ENCODE results near the gene MISP3.
A peak's percentile ranks its signal among the peaks of the same experiment; 100 is the strongest.

Gene MISP3

GRCh38 chr19:14081797-14082674 lies 9.4 kb downstream of the MISP3 start:
- DNase-seq: no peak

GRCh38 chr19:14082675-14082960 lies 10.0 kb downstream of the MISP3 start:
- DNase-seq: no peak

GRCh38 chr19:14085309-14085995 lies 12.9 kb downstream of the MISP3 start, which contains the start of gene C19orf67:
Gene C19orf67, minus strand, starts transcription at chr19:14085783. Its CDS starts 156 bp downstream, at chr19:14085627.
- DNase-seq: no peak

GRCh38 chr19:14086098-14086497 lies 13.5 kb downstream of the MISP3 start:
- DNase-seq: no peak

GRCh38 chr19:14088634-14089411 lies 16.2 kb downstream of the MISP3 start:
- DNase-seq: no peak

GRCh38 chr19:14089412-14089661 lies 16.8 kb downstream of the MISP3 start:
- no peak for DNase-seq

GRCh38 chr19:14089662-14090508 lies 17.3 kb downstream of the MISP3 start:
- peak in 3 of 4 experiments; percentile 16 to 49 (median 24) for DNase-seq

- peak; percentile 46 to 88 (median 74) for DNase-seq
Measured at GRCh38 chr19:14090509-14091080, 18.0 kb downstream of the MISP3 start, which contains the start of gene SAMD1. Gene SAMD1, minus strand, starts transcription at chr19:14090751.

GRCh38 chr19:14091081-14091812 lies 18.7 kb downstream of the MISP3 start:
- peak; percentile 46 to 61 (median 52) for DNase-seq

GRCh38 chr19:14091813-14092462 lies 19.4 kb downstream of the MISP3 start:
- DNase-seq: peak in 1 of 4 experiments; percentile 61

GRCh38 chr19:14093117-14093823 lies 20.7 kb downstream of the MISP3 start:
- DNase-seq: no peak

GRCh38 chr19:14094854-14095253 lies 22.3 kb downstream of the MISP3 start:
- no peak for DNase-seq

GRCh38 chr19:14096272-14096992 lies 23.8 kb downstream of the MISP3 start:
- DNase-seq: no peak

GRCh38 chr19:14097532-14098151 lies 25.1 kb downstream of the MISP3 start:
- no peak for DNase-seq

GRCh38 chr19:14101003-14101545 lies 28.5 kb downstream of the MISP3 start:
- DNase-seq: no peak

- no peak for DNase-seq
Measured at GRCh38 chr19:14102102-14102696, 29.6 kb downstream of the MISP3 start.

- no peak for DNase-seq
Measured at GRCh38 chr19:14102756-14103155, 30.2 kb downstream of the MISP3 start.

- DNase-seq: no peak
Measured at GRCh38 chr19:14103310-14103709, 30.7 kb downstream of the MISP3 start.
